H9 (cell line): ENCODE results near the gene LSM3. TPM values are rescaled to one million over a fixed set of nuclear protein-coding genes. Genes with fewer than 3 reads are reported as not detected.

Source experiments
- DNase-seq: peaks from one replicate; pipeline ENCODE4 v3.0.0-alpha.2; 2017
- H2AFZ ChIP-seq: one replicate; pipeline ENCODE4 v1.6.1; 2013; ENCODE audit warnings: mild to moderate bottlenecking, low read length, control low read depth, moderate library complexity
- H2AK5ac ChIP-seq: 2 replicates; pipeline ENCODE4 v1.6.1; 2013; ENCODE audit warnings: low read length, control low read depth, mixed read lengths; ENCODE audit not compliant: insufficient read length
- H2BK120ac ChIP-seq: one replicate; pipeline ENCODE4 v1.6.1; 2013; ENCODE audit warnings: low read depth, mild to moderate bottlenecking, low read length, control low read depth, inconsistent platforms; ENCODE audit not compliant: poor library complexity, severe bottlenecking
- H2BK12ac ChIP-seq: 2 replicates; pipeline ENCODE4 v1.6.1; 2013; ENCODE audit warnings: low read length, control low read depth, mixed read lengths, low read depth; ENCODE audit not compliant: insufficient read length
- H2BK15ac ChIP-seq: 2 replicates; pipeline ENCODE4 v1.6.1; 2013; ENCODE audit warnings: low read depth, low read length, control low read depth
- H2BK20ac ChIP-seq: one replicate; pipeline ENCODE4 v1.6.1; 2013; ENCODE audit warnings: low read depth, mild to moderate bottlenecking, low read length, control low read depth, inconsistent platforms; ENCODE audit not compliant: poor library complexity, severe bottlenecking
- H2BK5ac ChIP-seq: 2 replicates; pipeline ENCODE4 v1.6.1; 2013; ENCODE audit warnings: low read length, control low read depth, mixed read lengths; ENCODE audit not compliant: insufficient read length
- H3K14ac ChIP-seq: 2 replicates; pipeline ENCODE4 v1.6.1; 2013; ENCODE audit warnings: low read length, control low read depth; ENCODE audit not compliant: insufficient read depth
- H3K18ac ChIP-seq: 2 replicates; pipeline ENCODE4 v1.6.1; 2013; ENCODE audit warnings: low read depth, mild to moderate bottlenecking, mixed read lengths, low read length, control low read depth; ENCODE audit not compliant: insufficient read length
- H3K23ac ChIP-seq: 2 replicates; pipeline ENCODE4 v1.6.1; 2013; ENCODE audit warnings: low read length, control low read depth, mixed read lengths, low read depth; ENCODE audit not compliant: insufficient read length
- H3K23me2 ChIP-seq: 2 replicates; pipeline ENCODE4 v1.6.1; 2013; ENCODE audit warnings: low read depth, mild to moderate bottlenecking, mixed read lengths, low read length, control low read depth; ENCODE audit not compliant: insufficient read length, poor library complexity, severe bottlenecking
- H3K27ac ChIP-seq: 2 replicates; pipeline ENCODE4 v1.5.1; 2013; ENCODE audit warnings: low read length, control low read depth, mixed read lengths, low read depth; ENCODE audit not compliant: insufficient read length
- H3K27me3 ChIP-seq: 2 replicates; pipeline ENCODE4 v1.6.1; 2013; ENCODE audit warnings: low read length, control low read depth, inconsistent platforms; ENCODE audit not compliant: insufficient read depth
- H3K4ac ChIP-seq: 2 replicates; pipeline ENCODE4 v1.6.1; 2013; ENCODE audit warnings: low read depth, mild to moderate bottlenecking, control low read depth, inconsistent platforms, low read length, moderate library complexity
- H3K4me1 ChIP-seq: 2 replicates; pipeline ENCODE4 v1.6.1; 2013; ENCODE audit warnings: low read length, control low read depth, inconsistent platforms; ENCODE audit not compliant: insufficient read depth
- H3K4me2 ChIP-seq: 2 replicates; pipeline ENCODE4 v1.6.1; 2013; ENCODE audit warnings: low read length, control low read depth, mixed read lengths; ENCODE audit not compliant: insufficient read length, insufficient read depth
- H3K56ac ChIP-seq: 2 replicates; pipeline ENCODE4 v1.6.1; 2013; ENCODE audit warnings: low read depth, mild to moderate bottlenecking, mixed read lengths, low read length, control low read depth; ENCODE audit not compliant: insufficient read length
- H3K79me1 ChIP-seq: 2 replicates; pipeline ENCODE4 v1.6.1; 2013; ENCODE audit warnings: low read depth, mild to moderate bottlenecking, moderate library complexity, low read length, control low read depth, inconsistent platforms; ENCODE audit not compliant: insufficient read depth, poor library complexity, severe bottlenecking
- H3K79me2 ChIP-seq: 2 replicates; pipeline ENCODE4 v1.6.1; 2013; ENCODE audit warnings: low read length, control low read depth, inconsistent platforms; ENCODE audit not compliant: insufficient read depth
- H3K9ac ChIP-seq: 2 replicates; pipeline ENCODE4 v1.6.1; 2013; ENCODE audit warnings: low read length, control low read depth, mixed read lengths; ENCODE audit not compliant: insufficient read length; ENCODE audit errors: extremely low read depth
- H3K9me3 ChIP-seq: one replicate; pipeline ENCODE4 v1.6.1; 2013; ENCODE audit warnings: low read depth, low read length, inconsistent platforms; ENCODE audit not compliant: control insufficient read depth
- H3T11ph ChIP-seq: one replicate; pipeline ENCODE4 v1.6.1; 2013; ENCODE audit warnings: mild to moderate bottlenecking, low read length, control low read depth, inconsistent platforms
- H4K20me1 ChIP-seq: one replicate; pipeline ENCODE4 v1.6.1; 2013; ENCODE audit not compliant: control insufficient read depth, insufficient read length, insufficient read depth
- H4K5ac ChIP-seq: 2 replicates; pipeline ENCODE4 v1.6.1; 2013; ENCODE audit warnings: low read depth, mild to moderate bottlenecking, mixed read lengths, low read length, control low read depth; ENCODE audit not compliant: insufficient read length
- H4K8ac ChIP-seq: replicated peaks from 2 replicates; pipeline ENCODE4 v1.6.1; 2013; ENCODE audit warnings: low read length, control low read depth, mixed read lengths, low read depth; ENCODE audit not compliant: insufficient read length
- H4K91ac ChIP-seq: 2 replicates; pipeline ENCODE4 v1.6.1; 2013; ENCODE audit warnings: low read depth, mild to moderate bottlenecking, moderate library complexity, mixed read lengths, low read length, control low read depth; ENCODE audit not compliant: insufficient read length
- H3K27ac Mint-ChIP-seq, 3 experiments: 2 replicates in 2 of 3; 3 replicates in 1 of 3; pipeline ENCODE4 v1.8.0; 2020 to 2021; ENCODE audit warnings: mixed read lengths in 3 of 3, mild to moderate bottlenecking in 1 of 3, moderate library complexity in 1 of 3
- H3K27me3 Mint-ChIP-seq: 2 replicates; pipeline ENCODE4 v1.8.0; 2021; ENCODE audit warnings: low read depth, mild to moderate bottlenecking, moderate library complexity, mixed read lengths
- H3K36me3 Mint-ChIP-seq, 3 experiments: 2 replicates in 2 of 3; 3 replicates in 1 of 3; pipeline ENCODE4 v1.8.0; 2020 to 2021; ENCODE audit warnings: low read depth in 3 of 3, mixed read lengths in 3 of 3; ENCODE audit not compliant: insufficient read depth in 1 of 3
- H3K4me1 Mint-ChIP-seq, 2 experiments: 2 replicates each; pipeline ENCODE4 v1.8.0; 2020; ENCODE audit warnings: mixed read lengths in 2 of 2
- H3K4me3 Mint-ChIP-seq, 2 experiments: 2 replicates in 1 of 2; 3 replicates in 1 of 2; pipeline ENCODE4 v1.8.0; 2020 to 2021; ENCODE audit warnings: mild to moderate bottlenecking in 2 of 2, mixed read lengths in 2 of 2, moderate library complexity in 1 of 2
- H3K9me3 Mint-ChIP-seq, 2 experiments: 2 replicates in 1 of 2; 3 replicates in 1 of 2; pipeline ENCODE4 v1.8.0; 2020; ENCODE audit warnings: mild to moderate bottlenecking in 2 of 2, mixed read lengths in 2 of 2, moderate library complexity in 1 of 2
- CTCF ChIP-seq: fragments of 200-600 bp; sonication (generic); conservative IDR thresholded peaks from 3 replicates; pipeline ENCODE4 v1.8.0; 2021; ENCODE audit warnings: antibody characterized with exemption, mild to moderate bottlenecking
- WGBS: extraction: QIAGEN DNeasy Blood & Tissue Kit; methylation state at CpG from one replicate; pipeline ENCODE4 v1.1.7; 2013; ENCODE audit warnings: missing lambda C conversion rate, low lambda C conversion rate, mixed read lengths; ENCODE audit not compliant: insufficient read length; ENCODE audit errors: extremely low coverage; 5-methylcytosine and 5-hydroxymethylcytosine counted together
- total RNA-seq: library from RNA; stranded (reverse); gene quantifications from 2 replicates; pipeline ENCODE4 v1.2.1, GENCODE V29; 2021

The LSM3 gene
- total RNA-seq, 1 experiment from 2014 or later: 24.4 TPM

- no peaks in the 10 kb centered on the region; the same call in 1 of the 2 replicates for H3K27me3 Mint-ChIP-seq
- no peak overlapping the region for H4K8ac ChIP-seq
- no peaks in the 10 kb centered on the region for H3K27me3 ChIP-seq
- H3K4me1 Mint-ChIP-seq: peaks cover 3% of the 10 kb centered on the region in 2 experiments; a peak in 2 of 4 replicates
- H3T11ph ChIP-seq: no peak overlapping the region
- H3K56ac ChIP-seq: no peak overlapping the region
- H2AFZ ChIP-seq: no peak overlapping the region
- no peak overlapping the region for H3K4me3 Mint-ChIP-seq
- H2BK5ac ChIP-seq: no peak overlapping the region
- H4K91ac ChIP-seq: no peak overlapping the region
- H3K9me3 Mint-ChIP-seq: no peaks in the 10 kb centered on the region
- H3K23ac ChIP-seq: no peak overlapping the region
- no CpG with 5 or more reads among the region's 4 CpGs for WGBS
- H3K27ac ChIP-seq: no peak overlapping the region
- H2AK5ac ChIP-seq: no peak overlapping the region
- H3K23me2 ChIP-seq: no peaks in the 10 kb centered on the region
- H3K4me1 ChIP-seq: no peaks in the 10 kb centered on the region
- H3K79me2 ChIP-seq: no peaks in the 10 kb centered on the region
- H2BK15ac ChIP-seq: no peak overlapping the region
- H2BK120ac ChIP-seq: no peak overlapping the region
- H3K14ac ChIP-seq: no peak overlapping the region
- H3K4me2 ChIP-seq: no peak overlapping the region
- H3K27ac Mint-ChIP-seq: no peak overlapping the region
- no peaks in the 10 kb centered on the region for H3K9me3 ChIP-seq
- no peak overlapping the region for H3K9ac ChIP-seq
- no peaks in the 10 kb centered on the region for H4K20me1 ChIP-seq
- H2BK12ac ChIP-seq: no peak overlapping the region
- no peak for DNase-seq
- no peak overlapping the region for H3K4ac ChIP-seq
- no peaks in the 10 kb centered on the region for H3K36me3 Mint-ChIP-seq
- H3K18ac ChIP-seq: no peak overlapping the region
- no peak overlapping the region for H4K5ac ChIP-seq
- no peak overlapping the region for H2BK20ac ChIP-seq
- H3K79me1 ChIP-seq: no peaks in the 10 kb centered on the region
- no peak for TF ChIP-seq CTCF
Measured at GRCh38 chr3:14210843-14211594, 32.4 kb downstream of the LSM3 start.
